ENCODE measurements around the gene TMA7. TPM values are rescaled to one million over a fixed set of nuclear protein-coding genes. Genes with fewer than 3 reads are reported as not detected.

Gene TMA7
- total and polyA plus RNA-seq, 2 of the 13 experiments (the other 11 are each of a cell fraction or from before 2014, with no cell fraction given), result 100 to 486 TPM

GRCh38 chr3:48473617-48473952, 33.5 kb downstream of the TMA7 start (continued):
- TF ChIP-seq ZNF614 (CRISPR knock-in tag; IDR thresholded peaks at IDR 0.05; ENCODE audit: borderline replicate concordance) (0 out of 2 replicates have a peak, but pooled peaks have one; percentile 5), ZNF382 (CRISPR knock-in tag; IDR thresholded peaks at IDR 0.05; ENCODE audit: borderline replicate concordance) (no peak), PLRG1 (conservative IDR thresholded peaks at IDR 0.05) (no peak), REXO4 (CRISPR knock-in tag; IDR thresholded peaks at IDR 0.05; ENCODE audit: borderline replicate concordance) (no peak), ZNF280B (CRISPR knock-in tag; IDR thresholded peaks at IDR 0.05; ENCODE audit: borderline replicate concordance) (no peak), CREB1 (IDR thresholded peaks at IDR 0.05) (no peak), CREB1 (CRISPR knock-in tag; IDR thresholded peaks at IDR 0.05) (no peak), ZBTB3 (CRISPR knock-in tag; IDR thresholded peaks at IDR 0.05; ENCODE audit: borderline replicate concordance, low read depth) (no peak), PAXIP1 (CRISPR knock-in tag; conservative IDR thresholded peaks at IDR 0.05) (no peak; the same call in 1 of the 2 replicates), STAT5B (CRISPR knock-in tag; IDR thresholded peaks at IDR 0.05) (no peak), HDAC2 (CRISPR knock-in tag; IDR thresholded peaks at IDR 0.05) (no peak), MTA3 (CRISPR knock-in tag; IDR thresholded peaks at IDR 0.05) (no peak), SP1 (IDR thresholded peaks at IDR 0.05) (no peak), SP1 (CRISPR knock-in tag; IDR thresholded peaks at IDR 0.05) (no peak), ZBTB39 (CRISPR knock-in tag; IDR thresholded peaks at IDR 0.05) (no peak), FLYWCH1 (CRISPR knock-in tag; IDR thresholded peaks at IDR 0.05) (no peak), PTBP1 (IDR thresholded peaks at IDR 0.05; ENCODE audit: low read depth, low read length, poor library complexity, severe bottlenecking) (peak; percentile 1), KLF6 (CRISPR knock-in tag; IDR thresholded peaks at IDR 0.05) (no peak), ZNF468 (CRISPR knock-in tag; IDR thresholded peaks at IDR 0.05) (no peak), IKZF4 (CRISPR knock-in tag; IDR thresholded peaks at IDR 0.05; ENCODE audit: borderline replicate concordance, low read depth, not compliant biosample characterization) (no peak), ZNF230 (CRISPR knock-in tag; IDR thresholded peaks at IDR 0.05) (0 out of 2 replicates have a peak, but pooled peaks have one; percentile 14), STAT6 (CRISPR knock-in tag; IDR thresholded peaks at IDR 0.05; ENCODE audit: borderline replicate concordance) (0 out of 2 replicates have a peak, but pooled peaks have one; percentile 5), TRIM24 (CRISPR knock-in tag; IDR thresholded peaks at IDR 0.05) (0 out of 2 replicates have a peak, but pooled peaks have one; percentile 3)
